ENCODE results near the gene PSMB9.

Gene PSMB9

GRCh38 chr6:32851025-32851424, 3.0 kb upstream of the PSMB9 start:
- Histone ChIP-seq H3K36me3 (ENCODE audit: low read depth) (peaks cover 41% of the 10 kb centered on the region), H3K27me3 (ENCODE audit: insufficient read depth, poor library complexity, severe bottlenecking) (no peaks in the 10 kb centered on the region), H3K4me3 (ENCODE audit: severe bottlenecking) (no peak overlapping the region)

DNA sequence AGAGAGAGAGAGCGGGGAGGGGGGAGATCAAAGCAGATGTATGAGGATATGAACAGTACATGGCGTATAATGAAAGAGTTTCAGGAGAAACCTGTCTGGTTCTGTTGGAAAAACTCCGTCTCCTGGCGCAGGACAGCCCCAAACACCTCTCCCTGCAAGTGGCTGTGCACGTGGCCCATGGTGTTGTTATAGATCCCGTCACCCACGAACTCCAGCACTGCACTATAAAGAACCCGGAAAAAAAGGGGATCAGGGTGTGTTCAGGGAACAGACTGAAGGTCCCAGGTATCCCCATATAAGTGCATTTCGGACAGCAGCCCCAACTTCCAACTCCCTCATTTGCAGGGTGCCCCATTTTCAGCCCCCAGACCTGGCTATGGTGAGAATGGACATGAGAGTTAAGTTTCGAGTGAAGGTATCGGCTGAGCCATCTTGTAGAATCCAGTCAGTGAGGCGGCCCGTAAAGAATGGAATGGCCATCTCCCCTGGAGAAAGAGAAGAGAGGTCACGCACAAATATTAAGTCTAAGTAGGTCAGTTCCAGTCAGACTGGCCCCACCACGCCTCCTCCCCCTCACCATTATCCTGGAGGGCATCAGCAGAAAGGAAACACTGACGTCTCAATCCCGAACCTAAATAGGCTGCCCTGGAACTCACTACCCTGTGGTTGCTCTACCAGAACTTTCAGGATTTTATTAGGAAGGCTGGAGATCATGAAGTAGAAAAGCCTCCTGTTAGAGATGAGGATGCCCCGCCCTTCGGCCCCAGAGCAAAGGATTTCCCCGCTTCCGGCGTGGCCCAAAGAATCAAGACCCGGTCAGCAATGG, 1.8 kb upstream of the PSMB9 start:
- DNase-seq (ENCODE audit: low spot score) (no peak), ATAC-seq (ENCODE audit: low read depth) (no peak)
- Histone ChIP-seq H3K4me3 (ENCODE audit: severe bottlenecking) (peak overlapping the region; percentile 55), H3K27ac (ENCODE audit: poor library complexity, severe bottlenecking) (peak overlapping the region; percentile 63), H3K9me3 (ENCODE audit: severe bottlenecking) (no peaks in the 10 kb centered on the region), H3K36me3 (ENCODE audit: low read depth) (peaks cover 33% of the 10 kb centered on the region), H3K27me3 (ENCODE audit: insufficient read depth, poor library complexity, severe bottlenecking) (no peaks in the 10 kb centered on the region), H3K4me1 (ENCODE audit: insufficient read depth, poor library complexity, severe bottlenecking) (no peaks in the 10 kb centered on the region)
- no peak for TF ChIP-seq CTCF (IDR thresholded peaks at IDR 0.05; ENCODE audit: poor library complexity, severe bottlenecking)

More at GRCh38 chr6:32851025-32851424, 3.0 kb upstream of the PSMB9 start:
- Histone ChIP-seq H3K27ac (ENCODE audit: poor library complexity, severe bottlenecking) (no peak overlapping the region), H3K4me1 (ENCODE audit: insufficient read depth, poor library complexity, severe bottlenecking) (no peaks in the 10 kb centered on the region), H3K9me3 (ENCODE audit: severe bottlenecking) (no peaks in the 10 kb centered on the region)
- ATAC-seq (ENCODE audit: low read depth) (no peak), DNase-seq (ENCODE audit: low spot score) (no peak)
- no peak for TF ChIP-seq CTCF (IDR thresholded peaks at IDR 0.05; ENCODE audit: poor library complexity, severe bottlenecking)

- peak overlapping the region; percentile 63 for H3K27ac ChIP-seq (ENCODE audit: poor library complexity, severe bottlenecking)
- no peak for TF ChIP-seq CTCF (IDR thresholded peaks at IDR 0.05; ENCODE audit: poor library complexity, severe bottlenecking)
- H3K4me1 ChIP-seq (ENCODE audit: insufficient read depth, poor library complexity, severe bottlenecking): no peaks in the 10 kb centered on the region
- DNase-seq (ENCODE audit: low spot score) (no peak), ATAC-seq (ENCODE audit: low read depth) (peak; percentile 37)
- peak overlapping the region; percentile 55 for H3K4me3 ChIP-seq (ENCODE audit: severe bottlenecking)
- no peaks in the 10 kb centered on the region for H3K27me3 ChIP-seq (ENCODE audit: insufficient read depth, poor library complexity, severe bottlenecking)
- H3K36me3 ChIP-seq (ENCODE audit: low read depth): peaks cover 28% of the 10 kb centered on the region
- H3K9me3 ChIP-seq (ENCODE audit: severe bottlenecking): no peaks in the 10 kb centered on the region
Observed at GRCh38 chr6:32852844-32853540, 1.0 kb upstream of the PSMB9 start.

DNA sequence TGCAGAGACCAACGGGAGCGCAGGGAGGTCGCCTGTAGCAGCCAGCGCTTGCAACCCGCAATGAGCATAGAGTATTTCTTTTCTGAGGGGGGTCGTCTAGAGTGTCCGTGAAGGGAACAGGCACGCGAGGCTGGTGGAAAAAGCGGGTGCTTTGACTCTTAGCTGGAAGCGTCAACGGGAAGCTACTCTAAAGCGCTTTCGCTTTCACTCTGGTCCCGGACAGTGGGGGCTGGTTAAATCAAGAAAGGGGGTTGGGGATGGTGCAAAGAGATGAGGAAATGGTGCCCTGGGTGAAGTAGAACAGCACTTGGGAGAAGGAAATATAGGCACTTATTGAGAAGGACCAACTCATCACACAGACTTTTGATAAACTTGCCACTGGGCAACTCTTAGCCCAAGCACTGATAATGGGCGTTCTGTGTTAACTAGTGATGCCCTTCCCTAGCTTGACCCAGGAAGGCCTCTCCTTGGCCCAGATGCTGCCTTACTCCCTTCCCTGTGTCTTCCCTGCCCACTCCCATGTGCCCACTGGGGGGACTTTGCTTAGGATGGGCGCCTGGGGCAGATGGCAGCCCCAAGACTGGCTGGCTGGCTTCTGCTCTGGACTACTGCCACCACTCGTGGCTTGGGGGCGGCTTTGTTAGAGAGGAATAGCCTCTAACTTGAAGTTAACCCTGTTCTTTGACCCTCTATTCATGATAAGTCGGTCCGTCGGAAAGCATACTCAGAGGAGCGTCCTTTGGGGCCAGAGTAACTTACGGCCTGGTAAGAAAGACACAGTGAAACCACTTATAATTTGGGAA, 585 bp downstream of the PSMB9 start:
- no peak for ATAC-seq (ENCODE audit: low read depth)
- H3K27ac ChIP-seq (ENCODE audit: poor library complexity, severe bottlenecking): peak overlapping the region; percentile 63
- H3K27me3 ChIP-seq (ENCODE audit: insufficient read depth, poor library complexity, severe bottlenecking): no peaks in the 10 kb centered on the region
- H3K4me3 ChIP-seq (ENCODE audit: severe bottlenecking): peak overlapping the region; percentile 55
- peaks cover 21% of the 10 kb centered on the region for H3K36me3 ChIP-seq (ENCODE audit: low read depth)
- no peak for TF ChIP-seq CTCF (IDR thresholded peaks at IDR 0.05; ENCODE audit: poor library complexity, severe bottlenecking)
- no peak for DNase-seq (ENCODE audit: low spot score)
- no peaks in the 10 kb centered on the region for H3K4me1 ChIP-seq (ENCODE audit: insufficient read depth, poor library complexity, severe bottlenecking)
- H3K9me3 ChIP-seq (ENCODE audit: severe bottlenecking): no peaks in the 10 kb centered on the region

Measured in RWPE2 (cell line).